ENCODE results near the gene RNFT2.

DNA sequence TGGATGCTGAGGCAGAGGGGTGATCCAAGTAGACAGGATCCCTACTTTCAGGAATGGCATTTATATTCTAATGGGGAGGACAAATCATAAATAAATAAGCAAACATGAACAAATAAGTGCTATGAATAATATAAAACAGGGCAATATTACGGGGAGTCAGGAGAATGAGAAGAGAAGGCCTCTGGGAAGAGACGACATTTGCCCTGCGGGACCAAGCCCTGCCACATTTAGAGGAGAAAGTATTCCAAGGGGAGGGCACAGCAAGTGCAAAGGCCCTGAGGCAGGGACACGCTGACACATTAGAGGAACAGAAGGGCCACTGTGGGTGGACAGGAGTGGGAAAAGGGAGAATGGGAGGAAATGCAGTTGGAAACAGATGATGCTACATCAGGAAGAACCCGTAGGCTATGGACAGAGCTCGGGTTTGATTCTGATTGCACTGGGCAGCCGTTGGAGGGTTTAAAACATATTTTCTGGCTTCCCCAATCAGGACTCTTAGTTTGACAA, 1.3 kb downstream of the RNFT2 start:
- TF ChIP-seq, protein P1, sequence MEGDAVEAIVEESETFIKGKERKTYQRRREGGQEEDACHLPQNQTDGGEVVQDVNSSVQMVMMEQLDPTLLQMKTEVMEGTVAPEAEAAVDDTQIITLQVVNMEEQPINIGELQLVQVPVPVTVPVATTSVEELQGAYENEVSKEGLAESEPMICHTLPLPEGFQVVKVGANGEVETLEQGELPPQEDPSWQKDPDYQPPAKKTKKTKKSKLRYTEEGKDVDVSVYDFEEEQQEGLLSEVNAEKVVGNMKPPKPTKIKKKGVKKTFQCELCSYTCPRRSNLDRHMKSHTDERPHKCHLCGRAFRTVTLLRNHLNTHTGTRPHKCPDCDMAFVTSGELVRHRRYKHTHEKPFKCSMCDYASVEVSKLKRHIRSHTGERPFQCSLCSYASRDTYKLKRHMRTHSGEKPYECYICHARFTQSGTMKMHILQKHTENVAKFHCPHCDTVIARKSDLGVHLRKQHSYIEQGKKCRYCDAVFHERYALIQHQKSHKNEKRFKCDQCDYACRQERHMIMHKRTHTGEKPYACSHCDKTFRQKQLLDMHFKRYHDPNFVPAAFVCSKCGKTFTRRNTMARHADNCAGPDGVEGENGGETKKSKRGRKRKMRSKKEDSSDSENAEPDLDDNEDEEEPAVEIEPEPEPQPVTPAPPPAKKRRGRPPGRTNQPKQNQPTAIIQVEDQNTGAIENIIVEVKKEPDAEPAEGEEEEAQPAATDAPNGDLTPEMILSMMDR (IDR thresholded peaks at IDR 0.05 in 4 of 5, conservative IDR thresholded peaks at IDR 0.05 in 1 of 5) = no peak
- TF ChIP-seq POLR2A (IDR thresholded peaks at IDR 0.05) = no peak
